ENCODE measurements around the gene IGSF9B.

IGSF9B gene

GRCh38 chr11:133967599-133968238, 11.0 kb upstream of the IGSF9B start:
- TF ChIP-seq, protein P1, sequence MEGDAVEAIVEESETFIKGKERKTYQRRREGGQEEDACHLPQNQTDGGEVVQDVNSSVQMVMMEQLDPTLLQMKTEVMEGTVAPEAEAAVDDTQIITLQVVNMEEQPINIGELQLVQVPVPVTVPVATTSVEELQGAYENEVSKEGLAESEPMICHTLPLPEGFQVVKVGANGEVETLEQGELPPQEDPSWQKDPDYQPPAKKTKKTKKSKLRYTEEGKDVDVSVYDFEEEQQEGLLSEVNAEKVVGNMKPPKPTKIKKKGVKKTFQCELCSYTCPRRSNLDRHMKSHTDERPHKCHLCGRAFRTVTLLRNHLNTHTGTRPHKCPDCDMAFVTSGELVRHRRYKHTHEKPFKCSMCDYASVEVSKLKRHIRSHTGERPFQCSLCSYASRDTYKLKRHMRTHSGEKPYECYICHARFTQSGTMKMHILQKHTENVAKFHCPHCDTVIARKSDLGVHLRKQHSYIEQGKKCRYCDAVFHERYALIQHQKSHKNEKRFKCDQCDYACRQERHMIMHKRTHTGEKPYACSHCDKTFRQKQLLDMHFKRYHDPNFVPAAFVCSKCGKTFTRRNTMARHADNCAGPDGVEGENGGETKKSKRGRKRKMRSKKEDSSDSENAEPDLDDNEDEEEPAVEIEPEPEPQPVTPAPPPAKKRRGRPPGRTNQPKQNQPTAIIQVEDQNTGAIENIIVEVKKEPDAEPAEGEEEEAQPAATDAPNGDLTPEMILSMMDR (IDR thresholded peaks at IDR 0.05; ENCODE audit: extremely low read depth, insufficient read depth, missing control alignments), result no peak
- in situ Hi-C loops (cut with MboI; ENCODE audit: low pct_unique_long_range_greater_than_20kb, low sequenced_read_pairs, unreplicated experiment), result no loop called here
- DNase-seq (ENCODE audit: low spot score), result no peak

- no peak for DNase-seq (ENCODE audit: low spot score)
- in situ Hi-C loops (cut with MboI; ENCODE audit: low pct_unique_long_range_greater_than_20kb, low sequenced_read_pairs, unreplicated experiment), result no loop called here
- TF ChIP-seq, protein P1 (IDR thresholded peaks at IDR 0.05; ENCODE audit: extremely low read depth, insufficient read depth, missing control alignments), result peak; percentile 36
These were observed 10.3 kb upstream of the IGSF9B start for GRCh38 chr11:133966921-133967598.

GRCh38 chr11:133966172-133966651, 9.4 kb upstream of the IGSF9B start:
- in situ Hi-C loops (cut with MboI; ENCODE audit: low pct_unique_long_range_greater_than_20kb, low sequenced_read_pairs, unreplicated experiment), result no loop called here
- no peak for DNase-seq (ENCODE audit: low spot score)
- TF ChIP-seq, protein P1 (IDR thresholded peaks at IDR 0.05; ENCODE audit: extremely low read depth, insufficient read depth, missing control alignments), result no peak

- in situ Hi-C loops (cut with MboI; ENCODE audit: low pct_unique_long_range_greater_than_20kb, low sequenced_read_pairs, unreplicated experiment), result no loop called here
- DNase-seq (ENCODE audit: low spot score), result no peak
- TF ChIP-seq, protein P1 (IDR thresholded peaks at IDR 0.05; ENCODE audit: extremely low read depth, insufficient read depth, missing control alignments), result no peak
These were observed 8.3 kb upstream of the IGSF9B start for GRCh38 chr11:133965031-133965601.

- in situ Hi-C loops (cut with MboI; ENCODE audit: low pct_unique_long_range_greater_than_20kb, low sequenced_read_pairs, unreplicated experiment), result no loop called here
- TF ChIP-seq, protein P1 (IDR thresholded peaks at IDR 0.05; ENCODE audit: extremely low read depth, insufficient read depth, missing control alignments), result no peak
- no peak for DNase-seq (ENCODE audit: low spot score)
These were observed 7.6 kb upstream of the IGSF9B start for GRCh38 chr11:133964356-133964755.

GRCh38 chr11:133961890-133962289, 5.1 kb upstream of the IGSF9B start:
- TF ChIP-seq, protein P1 (IDR thresholded peaks at IDR 0.05; ENCODE audit: extremely low read depth, insufficient read depth, missing control alignments), result no peak
- in situ Hi-C loops (cut with MboI; ENCODE audit: low pct_unique_long_range_greater_than_20kb, low sequenced_read_pairs, unreplicated experiment), result no loop called here

More at GRCh38 chr11:133961890-133962289, 5.1 kb upstream of the IGSF9B start:
- no peak for DNase-seq (ENCODE audit: low spot score)
